K562 (cell line): ENCODE data around the gene PRTFDC1. TPM values are rescaled to one million over a fixed set of nuclear protein-coding genes. Genes with fewer than 3 reads are reported as not detected.

Source experiments
- ARID4B ChIP-seq: sonication (generic); formaldehyde crosslinking; IDR thresholded peaks from 2 replicates; pipeline ENCODE4 v1.8.0; 2022; ENCODE audit warnings: mild to moderate bottlenecking, missing genetic modification reagents
- ARNT ChIP-seq, 2 experiments: fragments of 450-650 bp; IDR thresholded peaks; 2 replicates each; pipeline ENCODE4 v1.6.1; 2016; ENCODE audit warnings: mild to moderate bottlenecking in 1 of 2
- ATF3 ChIP-seq, 2 experiments: fragments of 450-650 bp in 1 of 2; sonication (generic) in 1 of 2; formaldehyde crosslinking in 1 of 2; IDR thresholded peaks in 1 of 2; conservative IDR thresholded peaks in 1 of 2; 2 replicates each; pipeline versions ENCODE4 v1.6.1 to v1.8.1; 2016 to 2023; ENCODE audit warnings: mild to moderate bottlenecking in 2 of 2, moderate library complexity in 2 of 2, inconsistent platforms in 1 of 2, missing genetic modification reagents in 1 of 2
- CREM ChIP-seq: IDR thresholded peaks from 2 replicates; pipeline ENCODE4 v1.6.1; 2014; ENCODE audit warnings: antibody characterized with exemption, low read depth
- FUS ChIP-seq: fragments of 200-400 bp; formaldehyde crosslinking; optimal IDR thresholded peaks from 2 replicates; pipeline ENCODE3; 2017; ENCODE audit warnings: low read depth, low read length
- GABPB2 ChIP-seq: fragments of 250-450 bp; sonication (Bioruptor Pico); conservative IDR thresholded peaks from 2 replicates; pipeline ENCODE4 v1.5.1; 2021; ENCODE audit warnings: mild to moderate bottlenecking
- GATAD2A ChIP-seq: fragments of 450-650 bp; IDR thresholded peaks from 2 replicates; pipeline ENCODE4 v1.6.1; 2017
- KAT7 ChIP-seq: sonication (generic); formaldehyde crosslinking; IDR thresholded peaks from 2 replicates; pipeline ENCODE4 v1.8.0; 2022; ENCODE audit warnings: missing genetic modification reagents, mild to moderate bottlenecking, borderline replicate concordance
- MCM2 ChIP-seq: fragments of 450-650 bp; IDR thresholded peaks from 2 replicates; pipeline ENCODE4 v1.6.1; 2017; ENCODE audit warnings: low read depth, mild to moderate bottlenecking
- PBX2 ChIP-seq, 2 experiments: IDR thresholded peaks in 1 of 2; conservative IDR thresholded peaks in 1 of 2; 2 replicates each; pipeline ENCODE4 v1.6.1; 2016; ENCODE audit warnings: low read depth in 2 of 2, mild to moderate bottlenecking in 1 of 2, missing compliant biosample characterization in 1 of 2, missing genetic modification characterization in 1 of 2, moderate library complexity in 1 of 2
- SMARCA5 ChIP-seq: fragments of 450-650 bp; IDR thresholded peaks from 2 replicates; pipeline ENCODE4 v1.6.1; 2016
- SNAPC5 ChIP-seq: fragments of 250-450 bp; sonication (Bioruptor Pico); IDR thresholded peaks from 2 replicates; pipeline ENCODE4 v1.8.0; 2021; ENCODE audit warnings: moderate library complexity, mild to moderate bottlenecking, inconsistent platforms
- TEAD4 ChIP-seq, 2 experiments: sonication (generic) in 1 of 2; formaldehyde crosslinking in 1 of 2; IDR thresholded peaks; 2 replicates each; pipeline versions ENCODE4 v1.6.1 to v1.8.0; 2012 to 2022; ENCODE audit warnings: borderline replicate concordance in 1 of 2, inconsistent platforms in 1 of 2, low read length in 1 of 2, mild to moderate bottlenecking in 1 of 2, missing genetic modification reagents in 1 of 2
- ZNF512 ChIP-seq: IDR thresholded peaks from 2 replicates; pipeline ENCODE4 v1.6.1; 2016; ENCODE audit warnings: missing genetic modification characterization, missing compliant biosample characterization
- ZNF551 ChIP-seq: fragments of 250-450 bp; sonication (Bioruptor Pico); IDR thresholded peaks from 2 replicates; pipeline ENCODE4 v1.5.0; 2021; ENCODE audit warnings: mild to moderate bottlenecking, moderate library complexity
- ZNF717 ChIP-seq: fragments of 250-450 bp; sonication (Bioruptor Pico); IDR thresholded peaks from 2 replicates; pipeline ENCODE4 v1.5.0; 2021
- polyA plus RNA-seq, 8 experiments: library from polyadenylated mRNA; depleted of rRNA in 4 of 8; stranded (reverse) in 5 of 8; unstranded in 3 of 8; fragments of >200 nt; fragmentation: Nextera tagmentation in 2 of 8; fragmentation: Illumina TruSeq in 1 of 8; extraction: Ambion mirVana in 2 of 8; extraction: Trizol in 1 of 8; gene quantifications; 2 replicates each; pipeline versions ENCODE4 v1.2.1 to v1.2.3, GENCODE V29; 2011 to 2014; ENCODE audit warnings: inconsistent platforms in 1 of 8, missing spikeins in 1 of 8
- total RNA-seq, 7 experiments: library from RNA; depleted of rRNA in 6 of 7; stranded (reverse); fragments of >200 nt in 6 of 7; fragmentation: Illumina TruSeq in 2 of 7; extraction: Trizol in 2 of 7; gene quantifications; 2 replicates each; pipeline versions ENCODE4 v1.2.1 to v1.2.3, GENCODE V29; 2011 to 2021; ENCODE audit warnings: low replicate concordance in 1 of 7

Gene PRTFDC1
- total and polyA plus RNA-seq, 9 of the 15 experiments (the other 6 are each of a cell fraction or from before 2014, with no cell fraction given): 7.0 to 27.6 (median 10.0) TPM

- no peak for TF ChIP-seq TEAD4 (IDR thresholded peaks at IDR 0.05; ENCODE audit: low read length)
- no peak for TF ChIP-seq TEAD4 (CRISPR knock-in tag; IDR thresholded peaks at IDR 0.05; ENCODE audit: borderline replicate concordance)
- TF ChIP-seq GABPB2 (CRISPR knock-in tag): no peak
- TF ChIP-seq CREM: peak; percentile 22; the same call in 1 of the 2 replicates
- peak; percentile 84 for TF ChIP-seq ATF3 (IDR thresholded peaks at IDR 0.05)
- TF ChIP-seq ATF3 (CRISPR knock-in tag; conservative IDR thresholded peaks at IDR 0.05): no peak
- no peak for TF ChIP-seq PBX2 (CRISPR knock-in tag; IDR thresholded peaks at IDR 0.05; ENCODE audit: low read depth)
- 0 out of 2 replicates have a peak, but pooled peaks have one; percentile 30 for TF ChIP-seq PBX2 (tag; conservative IDR thresholded peaks at IDR 0.05; ENCODE audit: low read depth)
- TF ChIP-seq SNAPC5 (CRISPR knock-in tag): no peak
- peak; percentile 42; the same call in 1 of the 2 replicates for TF ChIP-seq SMARCA5
- no peak for TF ChIP-seq ARID4B (CRISPR knock-in tag)
- TF ChIP-seq FUS: no peak
- TF ChIP-seq MCM2: no peak
- TF ChIP-seq ZNF512 (tag): peak; percentile 98
- peak; percentile 59; the same call in 1 of the 2 replicates for TF ChIP-seq GATAD2A
- TF ChIP-seq ARNT (IDR thresholded peaks at IDR 0.05): 0 out of 4 replicates have a peak, but pooled peaks of 1 of the 2 experiments have one; percentile 20
- no peak for TF ChIP-seq ZNF551 (CRISPR knock-in tag)
- no peak for TF ChIP-seq KAT7 (CRISPR knock-in tag)
- no peak for TF ChIP-seq ZNF717
Measured at GRCh38 chr10:24866604-24867583, 85.5 kb downstream of the PRTFDC1 start (continued).
